Naive thymus-derived CD4-positive, alpha-beta T cell (primary cell): ENCODE data around the gene S100A3. TPM values are rescaled to one million over a fixed set of nuclear protein-coding genes. Genes with fewer than 3 reads are reported as not detected.
A peak's percentile ranks its signal among the peaks of the same experiment; 100 is the strongest.

ENCODE experiments used
- ATAC-seq: fragments of 150-1000 bp; cut with Tn5 transposase; 2 replicates; pipeline ENCODE4 v1.10.0; 2021; ENCODE audit warnings: mild to moderate bottlenecking, moderate library complexity
- CTCF ChIA-PET: fragments of 350-600 bp; sonication (Branson Sonifier 250); formaldehyde crosslinking; loops from one replicate; lab custom pipeline; 2021; ENCODE audit warnings: antibody characterized with exemption; lab: Charles Lee
- POLR2A ChIA-PET: fragments of 350-600 bp; sonication (Branson Sonifier 250); formaldehyde crosslinking; loops from one replicate; lab custom pipeline; 2021; ENCODE audit warnings: antibody characterized with exemption, inconsistent platforms; lab: Charles Lee
- DNase-seq, 9 donors: peaks; one replicate each; pipeline versions ENCODE4 v3.0.0 to v3.0.0-alpha.2; 2020 to 2022; ENCODE audit warnings: mixed read lengths in 1 of 9
- H3K27ac ChIP-seq: one replicate; pipeline ENCODE4 v1.7.0; 2013; ENCODE audit warnings: mild to moderate bottlenecking, low read depth, low read length, moderate library complexity
- H3K27me3 ChIP-seq, 2 donors: one replicate each; pipeline ENCODE4 v1.7.0; 2013; ENCODE audit warnings: low read length in 2 of 2, mild to moderate bottlenecking in 2 of 2, moderate library complexity in 2 of 2; ENCODE audit not compliant: control insufficient read depth in 2 of 2, insufficient read depth in 2 of 2
- H3K36me3 ChIP-seq, 3 experiments: 1 replicate in 2 of 3; 2 replicates in 1 of 3; pipeline ENCODE4 v1.7.0; 2013; ENCODE audit warnings: low read length in 3 of 3, mild to moderate bottlenecking in 3 of 3, moderate library complexity in 1 of 3; ENCODE audit not compliant: insufficient read depth in 3 of 3, control insufficient read depth in 2 of 3
- H3K4me1 ChIP-seq, 2 donors: one replicate each; pipeline ENCODE4 v1.7.0; 2013; ENCODE audit warnings: low read length in 2 of 2, mild to moderate bottlenecking in 2 of 2, moderate library complexity in 1 of 2; ENCODE audit not compliant: control insufficient read depth in 2 of 2, insufficient read depth in 2 of 2
- H3K4me3 ChIP-seq: 2 replicates; pipeline ENCODE4 v1.7.0; 2013; ENCODE audit warnings: mild to moderate bottlenecking, low read length
- H3K9me3 ChIP-seq, 3 experiments: 1 replicate in 2 of 3; 2 replicates in 1 of 3; pipeline ENCODE4 v1.7.0; 2013; ENCODE audit warnings: low read length in 3 of 3; ENCODE audit not compliant: control insufficient read depth in 2 of 3
- H3K27ac Mint-ChIP-seq, 9 donors: one replicate each; pipeline ENCODE4 v1.8.0; 2020 to 2022; ENCODE audit warnings: mixed read lengths in 9 of 9, mild to moderate bottlenecking in 8 of 9, moderate library complexity in 5 of 9, inconsistent platforms in 2 of 9
- H3K27me3 Mint-ChIP-seq, 5 donors: one replicate each; pipeline ENCODE4 v1.8.0; 2021 to 2022; ENCODE audit warnings: mixed read lengths in 5 of 5, mild to moderate bottlenecking in 1 of 5
- H3K36me3 Mint-ChIP-seq, 5 donors: one replicate each; pipeline ENCODE4 v1.8.0; 2020 to 2022; ENCODE audit warnings: mixed read lengths in 5 of 5, mild to moderate bottlenecking in 3 of 5, inconsistent platforms in 1 of 5
- H3K4me1 Mint-ChIP-seq, 7 donors: one replicate each; pipeline ENCODE4 v1.8.0; 2020 to 2022; ENCODE audit warnings: mixed read lengths in 7 of 7, mild to moderate bottlenecking in 3 of 7, inconsistent platforms in 1 of 7
- H3K4me3 Mint-ChIP-seq, 10 donors: one replicate each; pipeline ENCODE4 v1.8.0; 2020 to 2022; ENCODE audit warnings: mild to moderate bottlenecking in 10 of 10, mixed read lengths in 10 of 10, moderate library complexity in 6 of 10, inconsistent platforms in 2 of 10
- H3K9me3 Mint-ChIP-seq, 11 donors: one replicate each; pipeline ENCODE4 v1.8.0; 2020 to 2022; ENCODE audit warnings: mixed read lengths in 11 of 11, mild to moderate bottlenecking in 4 of 11, inconsistent platforms in 1 of 11, moderate library complexity in 1 of 11
- intact Hi-C, 2 donors: fragments of 100-400 bp; cut with micrococcal nuclease; formaldehyde crosslinking; loops; one replicate each; pipeline ENCODE4 v1.15.1; 2023
- polyA plus RNA-seq, 2 donors: library from polyadenylated mRNA; unstranded; fragments of 300-500 nt; fragmentation: Illumina TruSeq; gene quantifications; one replicate each; pipeline ENCODE4 v1.2.3, GENCODE V29; 2021
- total RNA-seq, 6 experiments: library from RNA in 5 of 6; stranded (reverse) in 5 of 6; gene quantifications; 1 replicate in 5 of 6; 2 replicates in 1 of 6; pipeline ENCODE4 v1.2.3 and lab custom pipeline; 2021 to 2026

Gene S100A3
- total and polyA plus RNA-seq, 7 experiments from 2014 or later = not detected

GRCh38 chr1:153533689-153534201 is 15.3 kb downstream of the S100A3 start:
- Mint-ChIP-seq H3K27me3 (no peaks in the 10 kb centered on the region), H3K9me3 (no peaks in the 10 kb centered on the region), H3K4me1 (peaks cover 48 to 77% (median 70%) of the 10 kb centered on the region in 7 donors), H3K36me3 (peaks cover 0 to 24% (median 0%) of the 10 kb centered on the region in 5 donors), H3K27ac (peak overlapping the region; percentile 86 to 99 (median 96)), H3K4me3 (peak overlapping the region; percentile 77 to 98 (median 96))
- ChIA-PET CTCF (interaction anchor here (0.6 to 6.1 kb wide), 13 partner anchors 8 to 218 kb away, joined by 3 to 139 read pairs (median 6); partner anchors contain the start of genes S100A2 and S100A4), POLR2A (interaction anchor here (1.0 to 7.3 kb wide), 7 partner anchors 10 to 133 kb away, joined by 4 to 268 read pairs (median 16); partner anchors contain the start of genes S100A2, S100A4 and S100A5)
- Histone ChIP-seq H3K27ac (peak overlapping the region; percentile 98), H3K27me3 (no peaks in the 10 kb centered on the region), H3K36me3 (peaks cover 0 to 3% (median 0%) of the 10 kb centered on the region in 3 experiments), H3K4me1 (peaks cover 53 to 59% of the 10 kb centered on the region in 2 donors), H3K9me3 (no peaks in the 10 kb centered on the region), H3K4me3 (peak overlapping the region; percentile 49)
- no peak for DNase-seq
- ATAC-seq = no peak
- intact Hi-C loops = loop anchor here (1.0 to 10.0 kb wide), 9 partner anchors 13 to 461 kb away; partner anchors contain the start of genes CHTOP (in 1 of the 2), CREB3L4 (in 1 of the 2), ILF2 (in 1 of the 2) and RPS27 (in 1 of the 2)

GRCh38 chr1:153532769-153533599 is 16.1 kb downstream of the S100A3 start:
- ATAC-seq (peak; percentile 55), DNase-seq (peak; percentile 62 to 85 (median 78))
- no peaks in the 10 kb centered on the region for H3K27me3 ChIP-seq
- H3K27me3 Mint-ChIP-seq = no peaks in the 10 kb centered on the region
- H3K4me1 ChIP-seq = peaks cover 53 to 59% of the 10 kb centered on the region in 2 donors
- peaks cover 0 to 3% (median 0%) of the 10 kb centered on the region in 3 experiments for H3K36me3 ChIP-seq
- peak overlapping the region; percentile 49 for H3K4me3 ChIP-seq
- no peaks in the 10 kb centered on the region for H3K9me3 ChIP-seq
- peak overlapping the region; percentile 77 to 98 (median 96) for H3K4me3 Mint-ChIP-seq
- ChIA-PET CTCF (interaction anchor here (0.5 to 6.1 kb wide), 21 partner anchors 8 to 222 kb away, joined by 3 to 139 read pairs (median 4); partner anchors contain the start of genes S100A2, S100A4 and S100A5), POLR2A (interaction anchor here (1.0 to 7.3 kb wide), 11 partner anchors 11 to 251 kb away, joined by 4 to 268 read pairs (median 7); partner anchors contain the start of genes S100A2, S100A4 and S100A5)
- H3K36me3 Mint-ChIP-seq = peaks cover 0 to 24% (median 0%) of the 10 kb centered on the region in 5 donors
- no peaks in the 10 kb centered on the region for H3K9me3 Mint-ChIP-seq
- H3K27ac ChIP-seq = peak overlapping the region; percentile 98
- intact Hi-C loops = loop anchor here (1.0 to 10.0 kb wide), 9 partner anchors 14 to 462 kb away; partner anchors contain the start of genes CHTOP (in 1 of the 2), CREB3L4 (in 1 of the 2), ILF2 (in 1 of the 2) and RPS27 (in 1 of the 2)
- peaks cover 46 to 75% (median 63%) of the 10 kb centered on the region in 7 donors for H3K4me1 Mint-ChIP-seq
- H3K27ac Mint-ChIP-seq = peak overlapping the region; percentile 86 to 99 (median 96)

GRCh38 chr1:153532181-153532580 is 16.9 kb downstream of the S100A3 start:
- Mint-ChIP-seq H3K27ac (peak overlapping the region; percentile 86 to 99 (median 96)), H3K27me3 (no peaks in the 10 kb centered on the region), H3K4me3 (peak overlapping the region; percentile 77 to 98 (median 96)), H3K4me1 (peaks cover 46 to 69% (median 58%) of the 10 kb centered on the region in 7 donors), H3K9me3 (no peaks in the 10 kb centered on the region), H3K36me3 (peaks cover 0 to 24% (median 0%) of the 10 kb centered on the region in 5 donors)
- no peak for ATAC-seq
- H3K9me3 ChIP-seq = no peaks in the 10 kb centered on the region
- ChIA-PET POLR2A (interaction anchor here (1.0 to 7.3 kb wide), 11 partner anchors 11 to 252 kb away, joined by 4 to 268 read pairs (median 7); partner anchors contain the start of genes CHTOP, S100A2, S100A4 and S100A5), CTCF (interaction anchor here (0.8 to 6.1 kb wide), 15 partner anchors 9 to 218 kb away, joined by 3 to 139 read pairs (median 4); partner anchors contain the start of genes S100A2, S100A4 and S100A5)
- no peaks in the 10 kb centered on the region for H3K27me3 ChIP-seq
- peak overlapping the region; percentile 98 for H3K27ac ChIP-seq
- H3K4me3 ChIP-seq = peak overlapping the region; percentile 49
- peaks cover 53 to 58% of the 10 kb centered on the region in 2 donors for H3K4me1 ChIP-seq
- DNase-seq = no peak
- H3K36me3 ChIP-seq = peaks cover 0 to 3% (median 0%) of the 10 kb centered on the region in 3 experiments
- intact Hi-C loops = loop anchor here (2.0 to 10.0 kb wide), 6 partner anchors 15 to 463 kb away; partner anchors contain the start of genes CHTOP (in 1 of the 2), CREB3L4 (in 1 of the 2), ILF2 (in 1 of the 2) and RPS27 (in 1 of the 2)

GRCh38 chr1:153531638-153532037 is 17.4 kb downstream of the S100A3 start:
- H3K4me1 ChIP-seq = peaks cover 47 to 52% of the 10 kb centered on the region in 2 donors

GRCh38 chr1:153527683-153528040 is 21.4 kb downstream of the S100A3 start:
- peaks cover 0 to 6% (median 0%) of the 10 kb centered on the region in 5 donors for H3K36me3 Mint-ChIP-seq
- H3K27me3 Mint-ChIP-seq = no peaks in the 10 kb centered on the region
- no peak for ATAC-seq
- Histone ChIP-seq H3K27ac (no peak overlapping the region), H3K36me3 (no peaks in the 10 kb centered on the region), H3K27me3 (no peaks in the 10 kb centered on the region), H3K4me1 (peaks cover 15 to 20% of the 10 kb centered on the region in 2 donors), H3K4me3 (no peak overlapping the region), H3K9me3 (no peaks in the 10 kb centered on the region)
- H3K4me1 Mint-ChIP-seq = peaks cover 14 to 31% (median 20%) of the 10 kb centered on the region in 7 donors
- intact Hi-C loops = no loop called here
- H3K9me3 Mint-ChIP-seq = no peaks in the 10 kb centered on the region
- DNase-seq = no peak
- no peak overlapping the region for H3K4me3 Mint-ChIP-seq
- H3K27ac Mint-ChIP-seq = no peak overlapping the region
- POLR2A ChIA-PET = interaction anchor here (1.1 to 1.4 kb wide), 2 partner anchors 8 to 13 kb away, joined by 3 read pairs; partner anchors contain the start of genes S100A5 and S100A6
- CTCF ChIA-PET = interaction anchor here (1.0 kb wide), 1 partner anchor 40 kb away, joined by 4 read pairs; no protein-coding TSS in a partner anchor

More at GRCh38 chr1:153531638-153532037, 17.4 kb downstream of the S100A3 start:
- H3K4me3 ChIP-seq = no peak overlapping the region
- no peaks in the 10 kb centered on the region for H3K9me3 ChIP-seq
- ChIA-PET CTCF (interaction anchor here (0.6 to 6.1 kb wide), 14 partner anchors 9 to 179 kb away, joined by 3 to 139 read pairs (median 4); partner anchors contain the start of genes S100A2, S100A4 and S100A5), POLR2A (interaction anchor here (0.9 to 7.3 kb wide), 10 partner anchors 11 to 102 kb away, joined by 3 to 268 read pairs (median 8); partner anchors contain the start of genes CHTOP, S100A2, S100A4 and S100A5)
- H3K36me3 ChIP-seq = peaks cover 0 to 3% (median 0%) of the 10 kb centered on the region in 3 experiments
- DNase-seq (no peak), ATAC-seq (no peak)
- H3K27ac Mint-ChIP-seq = peak overlapping the region; percentile 57 to 99 (median 94)
- intact Hi-C loops = loop anchor here (2.0 to 10.0 kb wide), 6 partner anchors 15 to 463 kb away; partner anchors contain the start of genes CHTOP (in 1 of the 2), CREB3L4 (in 1 of the 2), ILF2 (in 1 of the 2) and RPS27 (in 1 of the 2)
- peaks cover 44 to 64% (median 53%) of the 10 kb centered on the region in 7 donors for H3K4me1 Mint-ChIP-seq
- H3K27ac ChIP-seq = peak overlapping the region; percentile 30
- peaks cover 0 to 24% (median 0%) of the 10 kb centered on the region in 5 donors for H3K36me3 Mint-ChIP-seq
- H3K4me3 Mint-ChIP-seq = peak overlapping the region in 4 of 10 donors; percentile 29 to 96 (median 32)
- H3K9me3 Mint-ChIP-seq = no peaks in the 10 kb centered on the region
- no peaks in the 10 kb centered on the region for H3K27me3 Mint-ChIP-seq
- H3K27me3 ChIP-seq = no peaks in the 10 kb centered on the region
